Tibial nerve (tissue), 4 donors: ENCODE measurements around the gene PSPH. TPM values are rescaled to one million over a fixed set of nuclear protein-coding genes. Genes with fewer than 3 reads are reported as not detected.
"Not testable (repeated sequence)": the region's sequence is repeated elsewhere in the genome, so short reads cannot be mapped to it uniquely, and the experiment has no call there.

ENCODE experiments used
- DNase-seq, 2 donors: peaks; one replicate each; pipeline ENCODE4 v3.0.0-alpha.2; 2019; ENCODE audit warnings: low spot score in 2 of 2
- H3K27ac ChIP-seq, 4 donors: fragments of 200-600 bp; sonication (generic) in 3 of 4; one replicate each; pipeline ENCODE4 v1.5.1; 2017 to 2019; ENCODE audit warnings: mild to moderate bottlenecking in 1 of 4
- H3K27me3 ChIP-seq, 2 donors: fragments of 200-600 bp; sonication (generic) in 1 of 2; one replicate each; pipeline versions ENCODE4 v1.5.1 to v1.6.0; 2017 to 2019
- H3K36me3 ChIP-seq, 3 donors: fragments of 200-600 bp; sonication (generic); one replicate each; pipeline ENCODE4 v1.5.1; 2018 to 2019
- H3K4me1 ChIP-seq, 4 donors: fragments of 200-600 bp; sonication (generic) in 3 of 4; one replicate each; pipeline ENCODE4 v1.5.1; 2017 to 2019
- H3K4me3 ChIP-seq, 4 donors: fragments of 200-600 bp; sonication (generic) in 3 of 4; one replicate each; pipeline ENCODE4 v1.5.1; 2017 to 2019; ENCODE audit warnings: mild to moderate bottlenecking in 1 of 4, moderate library complexity in 1 of 4
- H3K9me3 ChIP-seq, 4 donors: fragments of 200-600 bp; sonication (generic) in 3 of 4; one replicate each; pipeline ENCODE4 v1.5.1; 2017 to 2019
- CTCF ChIP-seq, 5 experiments: fragments of 200-600 bp in 3 of 5; fragments of 450-650 bp in 2 of 5; sonication (generic) in 3 of 5; IDR thresholded peaks; one replicate each; pipeline ENCODE4 v1.5.1; 2016 to 2019; ENCODE audit warnings: antibody characterized with exemption in 5 of 5, mild to moderate bottlenecking in 3 of 5, moderate library complexity in 2 of 5
- EP300 ChIP-seq, 2 donors: sonication (generic); formaldehyde crosslinking; IDR thresholded peaks; one replicate each; pipeline ENCODE4 v1.6.1; 2017; ENCODE audit warnings: antibody characterized with exemption in 2 of 2, mild to moderate bottlenecking in 1 of 2
- POLR2A ChIP-seq, 2 donors: fragments of 450-650 bp; IDR thresholded peaks; one replicate each; pipeline ENCODE4 v1.6.1; 2017; ENCODE audit warnings: antibody characterized with exemption in 2 of 2, mild to moderate bottlenecking in 2 of 2, moderate library complexity in 2 of 2
- WGBS, 2 donors: methylation state at CpG; one replicate each; pipeline ENCODE4 v1.1.5; 2018; 5-methylcytosine and 5-hydroxymethylcytosine counted together
- total RNA-seq, 4 donors: library from RNA; depleted of rRNA; stranded (reverse); fragments of >200 nt; gene quantifications; one replicate each; pipeline ENCODE4 v1.1.0, GENCODE V29; 2016

The PSPH gene
- total RNA-seq, 4 donors from 2014 or later: 14.9 to 39.8 (median 25.1) TPM

- 17% methylated on average over 19 of the region's 19 CpGs for WGBS, 2 donors
- Histone ChIP-seq H3K4me3 (no peak overlapping the region), H3K4me1 (peaks cover 0 to 15% (median 2%) of the 10 kb centered on the region in 4 donors), H3K27me3 (no peaks in the 10 kb centered on the region), H3K9me3 (no peaks in the 10 kb centered on the region), H3K36me3 (peaks cover 0 to 70% (median 0%) of the 10 kb centered on the region in 3 donors), H3K27ac (peak overlapping the region in 1 of 4 donors; percentile 21)
- TF ChIP-seq CTCF (IDR thresholded peaks at IDR 0.05) (peak; percentile 84 to 91 (median 87)), POLR2A (IDR thresholded peaks at IDR 0.05) (no peak)
- DNase-seq: peak; percentile 71 to 84
These were observed 23.1 kb upstream of the PSPH start for GRCh38 chr7:56074371-56074791.

GRCh38 chr7:56066376-56066775 is 15.1 kb upstream of the PSPH start:
- Histone ChIP-seq H3K36me3 (peaks cover 0 to 57% (median 0%) of the 10 kb centered on the region in 3 donors), H3K4me1 (peaks cover 0 to 21% (median 3%) of the 10 kb centered on the region in 4 donors)
- not testable (repeated sequence) for H3K27ac ChIP-seq, DNase-seq, H3K4me3 ChIP-seq, H3K9me3 ChIP-seq, H3K27me3 ChIP-seq
- WGBS, 2 donors: 94 to 97% methylated on average over 13 of the region's 13 CpGs

GRCh38 chr7:56063882-56064625 is 12.8 kb upstream of the PSPH start, which contains the start of gene SUMF2:
SUMF2 (plus strand) TSS chr7:56064286; CDS start chr7:56064312, 26 bp downstream.
- WGBS, 2 donors: 0% methylated on average over 19 to 42 of the region's 49 CpGs
- Histone ChIP-seq H3K4me3 (peak within 1 kb of the TSS; percentile 86 to 100 (median 94)), H3K27me3 (no peaks in the 10 kb centered on the region), H3K36me3 (peaks cover 0 to 56% (median 11%) of the 10 kb centered on the region in 3 donors), H3K4me1 (peaks cover 0 to 21% (median 3%) of the 10 kb centered on the region in 4 donors), H3K9me3 (no peaks in the 10 kb centered on the region), H3K27ac (peak within 1 kb of the TSS; percentile 82 to 94 (median 91))
- TF ChIP-seq EP300 (IDR thresholded peaks at IDR 0.05) (peak; percentile 55 to 91), CTCF (IDR thresholded peaks at IDR 0.05) (peak in 3 of 5 experiments; percentile 13 to 60 (median 46)), POLR2A (IDR thresholded peaks at IDR 0.05) (peak; percentile 80)
- DNase-seq: peak; percentile 78 to 83

- no peaks in the 10 kb centered on the region for H3K27me3 ChIP-seq
- peaks cover 0 to 56% (median 14%) of the 10 kb centered on the region in 3 donors for H3K36me3 ChIP-seq
- H3K9me3 ChIP-seq: no peaks in the 10 kb centered on the region
- peaks cover 0 to 21% (median 3%) of the 10 kb centered on the region in 4 donors for H3K4me1 ChIP-seq
- H3K4me3 ChIP-seq: peak overlapping the region in 3 of 4 donors; percentile 86 to 100 (median 94)
- H3K27ac ChIP-seq: peak overlapping the region; percentile 82 to 94 (median 91)
- WGBS, 2 donors: 65 to 70% methylated on average over 7 of the region's 7 CpGs
- no peak for DNase-seq
- no peak for TF ChIP-seq POLR2A (IDR thresholded peaks at IDR 0.05)
- no peak for TF ChIP-seq EP300 (IDR thresholded peaks at IDR 0.05)
- TF ChIP-seq CTCF (IDR thresholded peaks at IDR 0.05): no peak
These were observed 12.2 kb upstream of the PSPH start for GRCh38 chr7:56063500-56063881.

GRCh38 chr7:56062382-56062781 is 11.1 kb upstream of the PSPH start:
- 53 to 65% methylated on average over 2 of the region's 2 CpGs for WGBS, 2 donors
- Histone ChIP-seq H3K36me3 (peaks cover 0 to 63% (median 14%) of the 10 kb centered on the region in 3 donors), H3K4me1 (peaks cover 0 to 21% (median 3%) of the 10 kb centered on the region in 4 donors), H3K9me3 (no peaks in the 10 kb centered on the region), H3K27me3 (no peaks in the 10 kb centered on the region), H3K27ac (peak overlapping the region in 1 of 4 donors; percentile 4), H3K4me3 (no peak overlapping the region)
- no peak for TF ChIP-seq CTCF (IDR thresholded peaks at IDR 0.05)
- TF ChIP-seq POLR2A (IDR thresholded peaks at IDR 0.05): no peak
- TF ChIP-seq EP300 (IDR thresholded peaks at IDR 0.05): no peak
- no peak for DNase-seq
